Stimulated activated CD4-positive, alpha-beta T cell treated with anti-CD3 and anti-CD28 coated beads, Interleukin-1b, Interleukin-23, amount 100 ng/mL, for 4 hours (primary cell): Measurements from ENCODE around the gene C1GALT1.
"Not testable (repeated sequence)": the region's sequence is repeated elsewhere in the genome, so short reads cannot be mapped to it uniquely, and the experiment has no call there.

ENCODE experiments used
- DNase-seq, 2 donors: peaks; one replicate each; pipeline ENCODE4 v3.0.0-alpha.2; 2020; ENCODE audit warnings: low read depth in 2 of 2

The C1GALT1 gene

GRCh38 chr7:7237201-7237977 lies 55.0 kb downstream of the C1GALT1 start:
- DNase-seq: no peak

GRCh38 chr7:7237978-7238267 lies 55.6 kb downstream of the C1GALT1 start:
- DNase-seq: no peak

- DNase-seq: no peak
Observed at GRCh38 chr7:7239346-7239745, 57.0 kb downstream of the C1GALT1 start.

DNA sequence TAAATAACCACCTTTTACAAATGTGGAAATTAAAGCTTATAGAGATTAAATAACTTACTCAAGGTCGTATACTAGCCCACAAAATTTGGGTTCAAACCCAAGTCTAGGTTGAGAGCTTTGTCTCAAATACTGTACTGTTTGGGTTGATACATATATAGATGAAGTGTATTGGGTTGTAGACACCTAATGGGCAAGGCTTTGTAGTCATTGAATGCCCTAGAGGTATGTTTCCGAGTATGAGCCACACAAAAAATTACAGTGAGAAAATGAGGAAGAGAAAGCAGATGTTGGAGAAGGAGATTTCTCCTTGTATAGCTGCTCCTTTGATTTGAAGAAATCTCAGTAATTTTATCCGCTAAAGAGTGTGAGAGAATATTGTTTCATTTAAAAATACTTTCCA lies 60.6 kb downstream of the C1GALT1 start:
- DNase-seq: no peak

- DNase-seq: not testable (repeated sequence)
Observed at GRCh38 chr7:7245233-7245632, 62.9 kb downstream of the C1GALT1 start.

DNA sequence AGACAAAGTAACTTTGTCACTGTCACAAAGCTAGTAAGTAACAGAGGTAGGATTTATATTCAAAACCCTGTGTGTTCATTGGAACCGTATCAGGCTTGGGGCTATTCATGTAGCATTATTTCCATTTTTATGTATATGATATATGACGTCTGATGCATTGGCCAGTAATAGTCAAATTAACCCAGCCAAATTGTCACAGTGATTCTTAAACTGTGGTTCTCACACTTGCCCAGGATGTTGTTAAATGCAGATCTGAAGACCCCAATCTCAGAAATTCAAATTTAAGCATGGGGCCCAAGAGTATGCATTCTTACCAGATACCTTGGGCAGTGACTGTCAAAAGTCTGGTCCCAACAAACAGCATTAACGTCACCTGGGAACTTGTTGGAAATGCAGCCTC lies 63.9 kb downstream of the C1GALT1 start:
- DNase-seq: no peak

- DNase-seq: no peak
Observed at GRCh38 chr7:7247658-7248057, 65.3 kb downstream of the C1GALT1 start.

- no peak for DNase-seq
Observed at GRCh38 chr7:7249814-7250213, 67.5 kb downstream of the C1GALT1 start.

DNA sequence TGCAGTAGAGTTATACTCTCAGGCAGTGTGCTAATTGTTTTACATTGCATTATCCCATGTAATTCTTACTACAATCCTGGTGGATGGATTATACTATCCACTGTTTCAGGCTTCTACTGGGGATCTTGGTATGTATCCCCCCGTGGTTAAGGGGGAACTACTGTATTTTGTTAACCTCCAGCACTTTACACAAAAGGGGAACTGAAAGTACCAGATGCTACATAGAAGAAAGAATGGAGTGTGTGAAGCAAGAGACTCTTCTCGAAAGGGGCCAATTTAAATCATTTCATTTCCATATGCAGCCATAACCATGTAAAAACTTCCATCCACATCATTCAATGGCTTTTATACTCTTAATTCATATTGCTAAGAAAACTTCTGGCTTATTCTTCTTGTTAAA lies 69.4 kb downstream of the C1GALT1 start:
- no peak for DNase-seq

DNA sequence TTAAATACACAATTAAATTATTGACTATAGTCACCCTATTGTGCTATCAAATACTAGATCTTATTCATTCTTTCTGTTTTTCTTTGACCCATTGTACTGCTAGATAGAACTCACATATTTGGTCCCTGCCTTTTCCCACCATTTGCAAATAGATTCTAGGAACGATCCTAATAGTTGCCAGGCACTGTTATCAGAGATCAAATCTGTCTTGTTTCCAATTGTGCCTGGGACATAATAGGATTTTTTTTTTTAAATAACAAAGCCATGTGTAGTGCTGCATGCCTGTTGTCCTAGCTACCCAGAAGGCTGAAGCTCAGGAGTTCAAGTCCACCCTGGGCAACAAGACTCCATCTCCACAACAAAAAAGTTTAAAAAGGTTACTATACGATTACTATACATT lies 72.0 kb downstream of the C1GALT1 start:
- no peak for DNase-seq

DNA sequence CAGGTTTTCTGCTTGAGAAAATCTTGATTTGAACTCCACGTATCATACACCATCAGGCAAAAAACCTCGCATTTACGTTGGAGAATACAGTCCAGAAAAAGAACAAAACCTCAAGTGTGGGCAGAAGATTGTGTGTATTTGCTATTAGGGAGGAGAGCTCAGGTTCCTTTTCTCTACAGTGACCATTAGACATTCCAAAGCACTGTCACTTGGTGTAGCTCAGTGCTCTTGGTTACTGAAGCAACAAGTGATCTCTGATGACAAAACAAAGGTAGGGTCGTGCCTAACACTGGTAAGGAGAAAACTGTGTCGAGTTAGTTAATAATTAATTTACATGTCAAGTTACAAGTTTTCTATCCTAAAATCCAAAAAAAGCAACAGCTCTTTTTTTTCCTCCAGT lies 72.6 kb downstream of the C1GALT1 start:
- DNase-seq: no peak

DNA sequence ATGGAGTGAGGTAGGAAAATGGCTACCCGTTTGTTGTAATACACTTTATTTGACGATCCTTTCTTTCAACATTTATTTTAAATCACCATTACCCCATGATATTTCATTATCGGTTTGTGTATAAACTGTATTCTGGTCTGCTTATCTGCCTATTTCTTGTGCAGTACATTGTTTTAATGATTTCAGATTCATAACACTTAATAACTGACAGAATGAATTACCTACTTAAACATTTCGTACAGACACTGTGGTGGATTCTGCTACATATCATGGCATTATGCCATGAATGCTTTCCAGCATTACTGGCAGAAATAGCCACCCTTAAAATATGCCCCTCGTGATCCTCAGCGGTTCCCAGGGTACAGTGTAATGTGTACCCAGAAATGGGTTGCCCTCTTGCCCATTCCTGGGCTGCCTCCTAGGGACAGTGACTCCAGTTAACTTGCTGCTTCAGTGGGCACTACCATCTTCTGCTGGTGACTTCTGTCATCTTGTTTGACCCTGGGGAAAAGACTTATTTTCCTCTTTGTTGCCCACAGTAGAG lies 74.5 kb downstream of the C1GALT1 start:
- DNase-seq: no peak

DNA sequence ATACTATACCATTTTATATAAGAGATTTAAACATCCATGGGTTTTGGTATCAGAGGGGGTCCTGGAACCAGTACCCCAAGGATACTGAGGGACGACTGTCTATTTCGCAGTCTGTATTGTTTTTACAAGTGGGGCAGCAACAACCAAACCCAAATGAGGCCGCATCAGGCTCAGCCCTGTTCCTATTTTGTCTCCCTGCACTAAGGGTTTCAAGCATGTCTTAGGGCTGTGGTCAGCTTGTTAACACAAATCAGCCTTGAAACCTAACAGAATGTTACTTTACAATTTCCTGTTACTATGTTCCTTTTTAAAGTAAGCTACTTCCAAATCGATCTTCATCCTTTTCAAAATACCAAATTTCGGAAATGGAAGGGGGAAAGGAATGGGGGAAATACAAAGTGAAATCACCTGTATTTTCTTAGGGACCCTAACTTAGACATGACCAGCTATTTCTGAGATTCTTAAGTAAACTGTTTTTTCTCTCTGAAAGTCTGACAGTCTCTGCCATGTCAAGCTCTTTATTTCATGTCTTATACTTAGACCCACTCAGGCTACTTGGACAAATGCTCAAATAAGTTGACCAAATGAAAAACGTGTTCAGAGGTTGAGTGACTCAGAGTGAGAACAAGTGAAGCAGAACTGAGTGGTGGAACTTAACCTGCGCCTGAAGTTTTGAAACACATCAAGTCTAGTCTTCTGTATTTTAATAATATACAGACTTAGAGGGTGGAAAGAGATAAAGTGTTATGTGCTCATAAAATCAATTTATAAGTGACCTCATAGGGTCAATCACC lies 75.8 kb downstream of the C1GALT1 start:
- peak in 1 of 2 donors; percentile 2 for DNase-seq

- no peak for DNase-seq
Observed at GRCh38 chr7:7261863-7262262, 79.5 kb downstream of the C1GALT1 start.

- DNase-seq: no peak
Observed at GRCh38 chr7:7263297-7264230, 81.2 kb downstream of the C1GALT1 start.

GRCh38 chr7:7264306-7265040 lies 82.1 kb downstream of the C1GALT1 start:
- no peak for DNase-seq

GRCh38 chr7:7265081-7266075 lies 83.0 kb downstream of the C1GALT1 start:
- no peak for DNase-seq

- no peak for DNase-seq
Observed at GRCh38 chr7:7266257-7266881, 84.0 kb downstream of the C1GALT1 start.

GRCh38 chr7:7271094-7271874 lies 88.9 kb downstream of the C1GALT1 start:
- no peak for DNase-seq
